Muscle of leg (tissue), 11 donors: Measurements from ENCODE around the gene LDB2. TPM values are rescaled to one million over a fixed set of nuclear protein-coding genes. Genes with fewer than 3 reads are reported as not detected.

Source experiments
- DNase-seq: peaks from one replicate; pipeline ENCODE4 v3.0.0; 2013
- H3K27ac ChIP-seq: one replicate; pipeline ENCODE4 v1.5.1; 2013; ENCODE audit warnings: mild to moderate bottlenecking, low read length, control low read depth
- H3K27me3 ChIP-seq: one replicate; pipeline ENCODE4 v1.6.1; 2013; ENCODE audit warnings: low read length; ENCODE audit not compliant: control insufficient read depth, insufficient read depth
- H3K36me3 ChIP-seq: one replicate; pipeline ENCODE4 v1.6.1; 2013; ENCODE audit warnings: low read length; ENCODE audit not compliant: control insufficient read depth, insufficient read depth
- H3K4me1 ChIP-seq: one replicate; pipeline ENCODE4 v1.6.1; 2013; ENCODE audit warnings: low read length; ENCODE audit not compliant: control insufficient read depth, insufficient read depth
- H3K4me3 ChIP-seq: one replicate; pipeline ENCODE4 v1.5.1; 2013; ENCODE audit warnings: low read length, control low read depth
- H3K9me3 ChIP-seq: replicated peaks from 2 replicates; pipeline ENCODE4 v1.6.1; 2013; ENCODE audit warnings: low read depth, low read length; ENCODE audit not compliant: control insufficient read depth
- WGBS: methylation state at CpG from one replicate; pipeline ENCODE4 v1.1.5; 2013; ENCODE audit warnings: missing lambda C conversion rate; ENCODE audit not compliant: insufficient coverage; 5-methylcytosine and 5-hydroxymethylcytosine counted together
- polyA plus RNA-seq, 8 donors: library from polyadenylated mRNA; unstranded; fragments of 120-200 nt; gene quantifications; one replicate each; pipeline versions ENCODE4 v1.2.1 to v1.2.3, GENCODE V29; 2013; ENCODE audit warnings: inconsistent platforms in 1 of 8, low replicate concordance in 1 of 8; ENCODE audit not compliant: insufficient read length in 8 of 8, insufficient read depth in 1 of 8
- total RNA-seq: library from RNA; stranded (reverse); fragments of 120-200 nt; gene quantifications from one replicate; pipeline ENCODE4 v1.2.4, GENCODE V29; 2013

LDB2 gene
- total and polyA plus RNA-seq, 9 donors: 38.5 to 57.2 (median 48.4) TPM

DNA sequence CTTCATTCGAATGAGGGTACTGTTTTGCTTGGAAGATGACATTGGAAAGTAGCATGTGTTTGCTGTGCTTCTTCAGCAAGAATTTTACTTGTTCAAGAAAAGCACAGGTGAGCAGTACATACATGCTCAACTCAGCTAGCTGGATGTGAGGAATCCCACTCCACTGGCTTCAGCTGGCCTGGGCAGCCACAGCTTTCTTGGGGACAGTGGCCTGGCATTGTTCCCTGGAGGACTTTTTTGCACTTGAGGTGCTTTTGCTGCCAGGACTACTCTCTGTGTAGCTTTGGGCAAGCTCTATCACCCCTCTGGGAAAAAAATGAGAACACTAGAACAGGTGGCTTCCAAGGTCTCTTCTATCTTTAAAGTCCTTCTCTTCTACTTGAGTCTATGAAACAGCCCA, 184.3 kb downstream of the LDB2 start:
- Histone ChIP-seq H3K9me3 (no peaks in the 10 kb centered on the region), H3K36me3 (no peaks in the 10 kb centered on the region)
- 80% methylated on average over 1 of the region's 1 CpG for WGBS

DNA sequence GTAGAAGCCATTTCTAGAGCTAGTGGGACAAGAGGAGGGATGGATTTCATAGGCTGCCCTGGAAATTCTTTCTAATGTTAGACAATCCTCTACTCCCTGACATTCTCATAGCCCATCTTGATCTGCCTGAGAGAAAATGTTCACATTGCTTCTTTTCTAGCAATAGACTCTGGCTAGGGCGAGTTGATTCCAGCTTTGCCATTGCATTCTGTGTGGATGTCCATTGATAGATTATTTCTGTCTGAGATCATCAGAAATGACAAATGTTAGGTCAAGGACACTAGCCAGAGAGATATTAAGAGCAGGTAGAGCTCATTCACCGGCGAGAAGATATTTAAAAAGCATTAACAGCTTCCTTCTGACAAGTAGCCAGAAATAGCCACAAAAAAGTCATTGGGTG, 184.7 kb downstream of the LDB2 start:
- 90% methylated on average over 3 of the region's 3 CpGs for WGBS
- H3K4me1 ChIP-seq: no peaks in the 10 kb centered on the region
- no peak overlapping the region for H3K4me3 ChIP-seq
- H3K27ac ChIP-seq: no peak overlapping the region
- no peaks in the 10 kb centered on the region for H3K27me3 ChIP-seq
- no peaks in the 10 kb centered on the region for H3K36me3 ChIP-seq
- DNase-seq: no peak
- H3K9me3 ChIP-seq: no peaks in the 10 kb centered on the region

More for the DNA sequence above, 184.3 kb downstream of the LDB2 start:
- DNase-seq: no peak
- no peak overlapping the region for H3K4me3 ChIP-seq
- no peak overlapping the region for H3K27ac ChIP-seq
- no peaks in the 10 kb centered on the region for H3K27me3 ChIP-seq
- H3K4me1 ChIP-seq: no peaks in the 10 kb centered on the region

DNA sequence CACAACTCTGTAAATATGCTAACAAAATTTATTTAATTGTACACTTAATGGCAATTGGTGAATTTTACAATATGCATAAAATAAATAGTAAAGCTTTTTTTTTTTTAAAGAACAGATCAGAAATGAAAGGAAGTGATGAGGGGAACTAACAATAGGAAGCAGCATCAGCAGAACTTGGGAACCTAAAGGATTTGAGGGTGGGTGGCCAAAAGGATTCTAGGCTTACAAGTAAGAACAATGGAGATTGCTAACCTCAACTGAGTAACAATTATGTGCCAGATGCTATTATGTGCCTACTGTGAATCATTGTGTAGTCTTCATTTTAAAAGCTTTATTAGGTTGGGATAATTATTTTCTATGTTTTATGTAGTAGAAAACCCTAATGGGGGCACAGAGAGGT, 185.2 kb downstream of the LDB2 start:
- no peaks in the 10 kb centered on the region for H3K4me1 ChIP-seq
- H3K27me3 ChIP-seq: no peaks in the 10 kb centered on the region
- H3K27ac ChIP-seq: no peak overlapping the region
- no peaks in the 10 kb centered on the region for H3K9me3 ChIP-seq
- H3K4me3 ChIP-seq: no peak overlapping the region
- no peaks in the 10 kb centered on the region for H3K36me3 ChIP-seq
- DNase-seq: no peak

DNA sequence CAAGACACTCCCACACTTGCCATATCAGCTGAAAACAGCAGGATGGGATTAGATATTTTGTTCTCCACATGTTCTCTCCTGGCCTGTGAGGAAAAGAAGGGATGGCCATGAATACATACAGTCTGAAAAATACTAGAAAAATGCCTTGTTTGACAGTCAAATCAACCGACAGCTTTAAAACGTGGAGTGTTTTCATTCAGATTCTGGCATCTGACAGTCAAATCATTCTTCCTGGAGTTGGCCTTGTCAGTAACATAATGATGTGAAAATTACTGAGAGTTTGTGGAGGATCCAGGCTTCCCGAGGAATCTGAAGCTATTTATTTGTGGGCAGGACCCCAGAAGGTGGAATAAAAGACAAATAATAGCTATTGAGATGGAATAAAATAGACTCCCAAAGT, 188.2 kb downstream of the LDB2 start:
- H3K9me3 ChIP-seq: no peaks in the 10 kb centered on the region
- DNase-seq: no peak
- no peak overlapping the region for H3K27ac ChIP-seq
- no peak overlapping the region for H3K4me3 ChIP-seq
- H3K36me3 ChIP-seq: no peaks in the 10 kb centered on the region
- H3K27me3 ChIP-seq: no peaks in the 10 kb centered on the region
- WGBS: 35% methylated on average over 2 of the region's 3 CpGs
- H3K4me1 ChIP-seq: no peaks in the 10 kb centered on the region

DNA sequence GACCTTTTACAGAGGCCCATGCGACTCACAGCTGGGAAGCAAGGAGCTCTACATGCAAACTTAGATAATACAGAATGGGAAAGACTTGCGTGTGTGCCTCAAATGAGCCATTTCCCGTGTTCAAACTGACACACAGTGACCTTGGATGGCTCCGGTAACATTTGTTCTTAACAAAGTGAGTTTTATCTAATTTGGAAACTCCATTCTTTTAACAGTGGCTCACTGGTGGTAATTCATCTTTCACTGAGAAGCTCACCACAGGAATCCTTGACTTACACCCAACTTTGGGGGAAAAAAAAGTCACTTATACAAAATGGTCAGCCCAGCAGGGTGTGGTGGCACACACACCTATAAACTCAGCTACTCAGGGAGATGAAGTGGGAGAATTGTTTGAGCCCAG, 190.6 kb downstream of the LDB2 start:
- Histone ChIP-seq H3K27ac (no peak overlapping the region), H3K9me3 (no peaks in the 10 kb centered on the region), H3K27me3 (no peaks in the 10 kb centered on the region), H3K4me1 (no peaks in the 10 kb centered on the region), H3K36me3 (no peaks in the 10 kb centered on the region), H3K4me3 (no peak overlapping the region)
- DNase-seq: no peak
- no CpG with 5 or more reads among the region's 4 CpGs for WGBS

DNA sequence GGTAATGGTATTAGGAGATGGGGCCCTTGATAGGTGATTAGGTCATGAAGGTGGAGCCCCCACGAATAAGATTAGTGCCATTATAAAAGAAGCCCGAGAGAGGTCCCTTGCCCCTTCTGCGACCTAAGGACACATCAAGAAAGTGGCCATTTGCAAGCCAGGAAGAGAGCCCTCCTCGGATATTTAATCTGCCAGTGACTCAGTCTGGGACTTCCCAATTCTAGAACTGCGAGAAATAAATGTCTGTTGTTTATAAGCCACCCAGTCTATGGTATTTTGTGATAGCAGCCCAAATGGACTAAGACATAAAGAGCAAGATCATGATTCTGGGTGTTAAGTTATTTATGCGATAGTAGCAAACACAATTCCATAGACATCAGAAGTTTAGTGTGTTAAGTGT, 192.2 kb downstream of the LDB2 start:
- no peaks in the 10 kb centered on the region for H3K36me3 ChIP-seq
- no peak for DNase-seq
- H3K27ac ChIP-seq: no peak overlapping the region
- no peaks in the 10 kb centered on the region for H3K4me1 ChIP-seq
- no peak overlapping the region for H3K4me3 ChIP-seq
- no peaks in the 10 kb centered on the region for H3K27me3 ChIP-seq
- H3K9me3 ChIP-seq: no peaks in the 10 kb centered on the region
- 92% methylated on average over 4 of the region's 6 CpGs for WGBS

DNA sequence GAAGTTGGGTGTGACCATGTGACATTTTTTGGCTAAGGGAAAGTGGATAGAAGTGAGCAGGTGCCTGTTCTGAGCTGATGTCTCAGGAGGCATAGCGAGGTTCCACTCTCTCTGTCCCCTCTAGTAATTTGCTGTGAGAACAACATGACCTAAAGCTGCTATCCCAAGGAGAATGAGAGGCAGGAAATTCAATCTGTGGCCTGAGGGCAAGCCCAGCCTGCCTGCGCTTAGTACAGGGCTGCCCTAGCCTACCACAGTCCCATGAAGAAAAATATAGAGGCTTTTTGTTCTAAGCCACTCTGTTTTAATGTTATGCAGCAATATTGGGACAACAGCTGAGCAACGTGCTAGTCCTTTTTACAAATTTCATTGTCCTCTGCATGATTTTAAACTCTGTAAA, 193.1 kb downstream of the LDB2 start:
- no CpG with 5 or more reads among the region's 3 CpGs for WGBS
- H3K9me3 ChIP-seq: no peaks in the 10 kb centered on the region
- H3K4me3 ChIP-seq: no peak overlapping the region
- no peak overlapping the region for H3K27ac ChIP-seq
- H3K4me1 ChIP-seq: no peaks in the 10 kb centered on the region
- DNase-seq: no peak
- H3K27me3 ChIP-seq: no peaks in the 10 kb centered on the region
- H3K36me3 ChIP-seq: no peaks in the 10 kb centered on the region

DNA sequence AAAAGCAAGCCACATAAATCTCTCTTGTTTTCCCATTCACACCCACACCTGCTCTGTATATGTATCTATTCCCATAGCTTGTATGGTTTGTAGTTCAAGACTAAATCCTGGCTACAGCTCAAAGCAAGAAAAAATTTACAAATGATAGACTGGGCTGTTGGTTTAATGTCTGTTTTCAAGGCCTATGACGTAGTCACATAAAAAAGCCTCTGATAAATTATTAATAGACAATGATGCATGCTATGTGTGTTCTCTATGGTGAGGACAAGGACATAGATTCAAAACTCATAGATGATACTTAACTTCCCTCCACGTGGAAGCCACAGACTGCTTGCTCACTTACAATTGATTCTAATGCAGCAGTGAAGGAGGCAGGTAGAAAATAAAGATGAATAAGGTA, 194.0 kb downstream of the LDB2 start:
- no peaks in the 10 kb centered on the region for H3K9me3 ChIP-seq
- H3K27me3 ChIP-seq: no peaks in the 10 kb centered on the region
- no peak for DNase-seq
- no peaks in the 10 kb centered on the region for H3K36me3 ChIP-seq
- no CpG with 5 or more reads among the region's 2 CpGs for WGBS
- no peak overlapping the region for H3K4me3 ChIP-seq
- H3K27ac ChIP-seq: no peak overlapping the region
- H3K4me1 ChIP-seq: no peaks in the 10 kb centered on the region

DNA sequence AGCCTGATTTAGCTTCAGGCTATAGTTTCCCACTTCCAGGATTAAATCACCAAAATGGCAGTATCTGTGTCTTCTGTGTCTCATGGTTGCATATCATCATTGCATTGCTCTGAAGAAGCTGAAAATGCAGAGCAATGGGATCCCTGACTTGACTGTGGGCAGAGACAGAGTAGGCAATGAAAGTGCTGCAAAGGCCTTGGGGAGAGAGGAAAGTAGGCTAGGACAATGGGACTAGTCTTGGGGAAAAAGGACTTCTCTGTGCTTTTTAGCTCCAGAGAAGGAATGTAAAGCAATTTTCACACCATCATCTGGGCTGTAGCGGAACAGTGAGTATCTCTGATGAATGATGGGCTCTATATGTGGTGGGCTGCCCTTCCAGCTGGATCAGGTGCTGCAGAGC, 202.5 kb downstream of the LDB2 start:
- no CpG with 5 or more reads among the region's 1 CpG for WGBS
- no peak overlapping the region for H3K4me3 ChIP-seq
- H3K4me1 ChIP-seq: peaks cover 6% of the 10 kb centered on the region

DNA sequence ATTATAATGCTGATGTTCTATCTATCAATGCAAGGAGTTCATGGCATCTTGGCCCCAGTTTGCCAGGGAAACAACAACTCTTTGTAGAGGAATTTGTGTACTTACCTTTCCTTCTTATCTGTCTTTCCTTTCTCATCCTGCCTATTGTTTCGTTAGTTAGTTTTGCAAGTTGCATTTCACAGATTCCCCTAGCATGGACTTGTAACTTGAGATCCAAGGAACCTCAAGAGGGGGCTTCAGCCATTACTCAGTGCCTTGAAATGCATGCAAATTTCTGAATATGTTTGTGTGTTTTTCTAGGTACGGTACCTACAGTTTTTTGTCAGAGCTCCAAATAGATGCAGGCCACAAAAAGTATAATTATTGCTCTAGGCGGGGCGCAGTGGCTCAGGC, 203.6 kb downstream of the LDB2 start:
- H3K27me3 ChIP-seq: no peaks in the 10 kb centered on the region
- WGBS: no CpG with 5 or more reads among the region's 4 CpGs
- no peak overlapping the region for H3K27ac ChIP-seq
- H3K4me1 ChIP-seq: peaks cover 6% of the 10 kb centered on the region
- H3K9me3 ChIP-seq: no peaks in the 10 kb centered on the region
- H3K36me3 ChIP-seq: no peaks in the 10 kb centered on the region
- H3K4me3 ChIP-seq: no peak overlapping the region
- DNase-seq: no peak

More for the DNA sequence above, 202.5 kb downstream of the LDB2 start:
- no peaks in the 10 kb centered on the region for H3K27me3 ChIP-seq
- no peaks in the 10 kb centered on the region for H3K36me3 ChIP-seq
- no peak overlapping the region for H3K27ac ChIP-seq
- no peaks in the 10 kb centered on the region for H3K9me3 ChIP-seq
- DNase-seq: no peak

DNA sequence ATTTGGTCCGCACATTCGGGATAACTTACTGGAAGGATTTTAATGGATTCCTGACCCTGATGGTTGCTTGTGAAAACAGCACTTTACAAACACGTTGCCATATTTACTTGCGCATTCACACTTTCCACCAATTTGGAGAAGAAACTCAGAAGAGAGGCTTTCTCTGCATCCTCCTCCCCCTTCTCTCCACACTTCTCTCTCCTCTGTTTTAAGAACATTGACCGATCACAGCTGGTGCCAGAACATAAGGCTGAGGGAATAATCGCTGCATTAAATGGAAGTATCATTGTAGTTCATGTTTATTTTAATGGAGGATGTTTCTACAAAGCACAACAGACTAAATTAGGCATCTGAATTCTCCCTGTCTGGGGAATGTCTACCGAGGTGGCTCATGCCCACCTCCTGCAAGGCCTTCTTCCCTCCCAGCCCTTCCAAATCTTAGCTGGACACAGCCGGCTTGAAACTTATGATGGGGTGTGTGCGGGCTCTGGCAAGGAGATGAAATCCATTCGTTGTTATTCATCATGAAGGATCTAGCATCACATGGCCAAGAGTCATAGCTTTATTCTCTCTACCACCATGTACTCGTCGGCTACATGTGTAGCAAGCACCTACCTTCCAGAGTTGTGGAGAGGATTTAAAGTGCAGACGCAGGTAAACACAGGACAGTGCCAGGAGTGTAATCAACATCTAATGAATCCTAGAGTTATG, 204.1 kb downstream of the LDB2 start:
- DNase-seq: peak; percentile 63
- Histone ChIP-seq H3K9me3 (no peaks in the 10 kb centered on the region), H3K4me3 (no peak overlapping the region), H3K27me3 (no peaks in the 10 kb centered on the region), H3K27ac (no peak overlapping the region), H3K4me1 (peaks cover 6% of the 10 kb centered on the region), H3K36me3 (no peaks in the 10 kb centered on the region)
- 53% methylated on average over 3 of the region's 13 CpGs for WGBS
